Endothelial cell of umbilical vein (primary cell): Measurements from ENCODE around the gene CALCR. TPM values are rescaled to one million over a fixed set of nuclear protein-coding genes. Genes with fewer than 3 reads are reported as not detected.

Source experiments
- BruUV-seq: library from RNA; stranded (reverse); fragments of 400-500 nt; replicated peaks from 2 replicates; lab custom pipeline; 2021; lab: Mats Ljungman, UMichigan
- CTCF ChIA-PET: fragments of 300-600, 350-600 bp; sonication (Branson Sonifier 250); formaldehyde crosslinking; loops from one replicate; lab custom pipeline; 2021; ENCODE audit warnings: antibody characterized with exemption, inconsistent platforms; lab: Charles Lee
- POLR2A ChIA-PET: fragments of 300-600, 350-600 bp; sonication (Branson Sonifier 250); formaldehyde crosslinking; loops from one replicate; lab custom pipeline; 2021; ENCODE audit warnings: antibody characterized with exemption, inconsistent platforms; lab: Charles Lee
- DNase-seq: peaks from one replicate; pipeline ENCODE4 v3.0.0-alpha.2; 2011; ENCODE audit warnings: low read depth, low spot score
- FAIRE-seq: peaks from 2 replicates; lab custom pipeline; 2011; peaks lifted over from hg19 to GRCh38; lab: Jason Lieb, UNC
- H2AFZ ChIP-seq: 2 replicates; pipeline ENCODE4 v1.6.0; 2012; ENCODE audit warnings: low read depth, low read length, control low read depth, inconsistent platforms
- H3K27ac ChIP-seq: 2 replicates; pipeline ENCODE4 v1.5.1; 2011; ENCODE audit warnings: low read depth, mild to moderate bottlenecking, control low read depth, low read length, moderate library complexity; ENCODE audit not compliant: insufficient read depth
- H3K27me3 ChIP-seq, 2 experiments: 2 replicates each; pipeline versions ENCODE4 v1.6.0 to v1.6.1; 2011; ENCODE audit warnings: low read length in 2 of 2, mixed read lengths in 1 of 2; ENCODE audit not compliant: control insufficient read depth in 2 of 2, insufficient read depth in 2 of 2
- H3K36me3 ChIP-seq, 2 experiments: 2 replicates in 1 of 2; 3 replicates in 1 of 2; pipeline ENCODE4 v1.5.1; 2011; ENCODE audit warnings: low read length in 2 of 2, mild to moderate bottlenecking in 1 of 2, moderate library complexity in 1 of 2; ENCODE audit not compliant: control insufficient read depth in 2 of 2, insufficient read depth in 2 of 2; ENCODE audit errors: extremely low read depth in 1 of 2
- H3K4me1 ChIP-seq: 3 replicates; pipeline ENCODE4 v1.5.1; 2011; ENCODE audit warnings: mild to moderate bottlenecking, low read length; ENCODE audit not compliant: control insufficient read depth, insufficient read depth; ENCODE audit errors: extremely low read depth
- H3K4me2 ChIP-seq: 2 replicates; pipeline ENCODE4 v1.6.1; 2011; ENCODE audit warnings: low read length, control low read depth, mixed read lengths; ENCODE audit not compliant: insufficient read depth
- H3K4me3 ChIP-seq, 3 experiments: fragments of 200-600 bp in 1 of 3; sonication (generic), shearing (Covaris generic) in 1 of 3; replicated peaks in 1 of 3; 2 replicates each; pipeline ENCODE4 v1.5.1; 2011 to 2016; ENCODE audit warnings: control low read depth in 3 of 3, low read length in 3 of 3, mild to moderate bottlenecking in 2 of 3, inconsistent platforms in 1 of 3, low read depth in 1 of 3, moderate library complexity in 1 of 3; ENCODE audit not compliant: insufficient read depth in 1 of 3
- H3K79me2 ChIP-seq: 2 replicates; pipeline ENCODE4 v1.6.0; 2012; ENCODE audit warnings: low read length, inconsistent platforms; ENCODE audit not compliant: control insufficient read depth, insufficient read depth
- H3K9ac ChIP-seq: replicated peaks from 2 replicates; pipeline ENCODE3; 2011; ENCODE audit warnings: low read length, control low read depth; ENCODE audit not compliant: insufficient read depth; ENCODE audit errors: extremely low read depth
- H3K9me1 ChIP-seq: replicated peaks from 3 replicates; pipeline ENCODE4 v1.6.0; 2011; ENCODE audit warnings: mild to moderate bottlenecking, low read length; ENCODE audit not compliant: control insufficient read depth, insufficient read depth; ENCODE audit errors: extremely low read depth
- H3K9me3 ChIP-seq: replicated peaks from 2 replicates; pipeline ENCODE4 v1.5.1; 2012; ENCODE audit warnings: low read length, inconsistent platforms; ENCODE audit not compliant: control insufficient read depth, insufficient read depth
- H4K20me1 ChIP-seq: replicated peaks from 2 replicates; pipeline ENCODE3; 2011; ENCODE audit warnings: mild to moderate bottlenecking, low read length; ENCODE audit not compliant: control insufficient read depth, insufficient read depth; ENCODE audit errors: extremely low read depth
- EZH2 ChIP-seq: IDR thresholded peaks from 2 replicates; pipeline ENCODE4 v1.6.1; 2012; ENCODE audit warnings: borderline replicate concordance, low read depth, mild to moderate bottlenecking, moderate library complexity, low read length, inconsistent platforms; ENCODE audit not compliant: severe bottlenecking
- FOS ChIP-seq: IDR thresholded peaks from 2 replicates; pipeline ENCODE4 v1.6.1; 2011; ENCODE audit warnings: mild to moderate bottlenecking, low read length, moderate library complexity, borderline replicate concordance; ENCODE audit not compliant: insufficient read depth
- GATA2 ChIP-seq: IDR thresholded peaks from 2 replicates; pipeline ENCODE4 v1.7.0; 2011; ENCODE audit warnings: low read depth, mild to moderate bottlenecking, moderate library complexity, mixed read lengths, low read length; ENCODE audit not compliant: insufficient read length, insufficient read depth
- JUN ChIP-seq: IDR thresholded peaks from 2 replicates; pipeline ENCODE4 v1.6.1; 2011; ENCODE audit warnings: borderline replicate concordance, low read depth; ENCODE audit not compliant: insufficient read length, insufficient read depth
- MYC ChIP-seq: IDR thresholded peaks from one replicate; pipeline ENCODE4 v1.6.1; 2011; ENCODE audit warnings: mild to moderate bottlenecking, low read depth, low read length
- POLR2A ChIP-seq: IDR thresholded peaks from 2 replicates; pipeline ENCODE4 v1.6.1; 2012; ENCODE audit warnings: low read depth, mild to moderate bottlenecking, control low read depth, low read length
- POLR2AphosphoS5 ChIP-seq: IDR thresholded peaks from 2 replicates; pipeline ENCODE4 v1.6.1; 2012; ENCODE audit warnings: low read depth, mild to moderate bottlenecking, control low read depth, low read length, moderate library complexity; ENCODE audit not compliant: insufficient read depth
- dilution Hi-C: fragments of 300-500 bp; cut with MboI; formaldehyde crosslinking; loops from one replicate; pipeline ENCODE4 v1.15.0; 2019; ENCODE audit warnings: low sequenced_read_pairs; ENCODE audit not compliant: extremely low pct_ligation_motif_present
- intact Hi-C: fragments of 100-400 bp; cut with micrococcal nuclease; formaldehyde crosslinking; loops from one replicate; pipeline ENCODE4 v1.10.0; 2022
- polyA plus RNA-seq, 4 experiments: library from polyadenylated mRNA; depleted of rRNA in 3 of 4; stranded (reverse) in 3 of 4; unstranded in 1 of 4; fragments of >200 nt; gene quantifications; 2 replicates each; pipeline versions ENCODE4 v1.2.1 to v1.2.3, GENCODE V29; 2011 to 2012; ENCODE audit warnings: missing spikeins in 1 of 4
- total RNA-seq: library from RNA; stranded (reverse); gene quantifications from 2 replicates; pipeline ENCODE4 v1.2.3, GENCODE V29; 2021
- TF ChIP-seq, protein P1 (sequence below), 2 donors: IDR thresholded peaks; 1 replicate in 1 of 2; 2 replicates in 1 of 2; pipeline ENCODE4 v1.5.1; 2011; ENCODE audit warnings: low read length in 2 of 2, mild to moderate bottlenecking in 2 of 2, moderate library complexity in 2 of 2, control low read depth in 1 of 2, inconsistent platforms in 1 of 2, low read depth in 1 of 2; ENCODE audit not compliant: insufficient read depth in 1 of 2; ENCODE audit errors: extremely low read depth in 1 of 2
- TF ChIP-seq, protein P2 (sequence below): IDR thresholded peaks from 2 replicates; pipeline ENCODE4 v1.6.1; 2011; ENCODE audit not compliant: insufficient read depth, insufficient read length

The CALCR gene
- total and polyA plus RNA-seq, 2 donors (not counting 3 experiments of a cell fraction or from before 2014, with no cell fraction given) = not detected

- no peaks in the 10 kb centered on the region for H3K9me3 ChIP-seq
- H3K4me2 ChIP-seq = no peak overlapping the region
- dilution Hi-C loops = no loop called here
- H3K27me3 ChIP-seq = peaks cover 5 to 16% of the 10 kb centered on the region in 2 experiments
- H4K20me1 ChIP-seq = no peaks in the 10 kb centered on the region
- FAIRE-seq (no peak), DNase-seq (no peak)
- H3K27ac ChIP-seq = no peak overlapping the region
- TF ChIP-seq, protein P1, sequence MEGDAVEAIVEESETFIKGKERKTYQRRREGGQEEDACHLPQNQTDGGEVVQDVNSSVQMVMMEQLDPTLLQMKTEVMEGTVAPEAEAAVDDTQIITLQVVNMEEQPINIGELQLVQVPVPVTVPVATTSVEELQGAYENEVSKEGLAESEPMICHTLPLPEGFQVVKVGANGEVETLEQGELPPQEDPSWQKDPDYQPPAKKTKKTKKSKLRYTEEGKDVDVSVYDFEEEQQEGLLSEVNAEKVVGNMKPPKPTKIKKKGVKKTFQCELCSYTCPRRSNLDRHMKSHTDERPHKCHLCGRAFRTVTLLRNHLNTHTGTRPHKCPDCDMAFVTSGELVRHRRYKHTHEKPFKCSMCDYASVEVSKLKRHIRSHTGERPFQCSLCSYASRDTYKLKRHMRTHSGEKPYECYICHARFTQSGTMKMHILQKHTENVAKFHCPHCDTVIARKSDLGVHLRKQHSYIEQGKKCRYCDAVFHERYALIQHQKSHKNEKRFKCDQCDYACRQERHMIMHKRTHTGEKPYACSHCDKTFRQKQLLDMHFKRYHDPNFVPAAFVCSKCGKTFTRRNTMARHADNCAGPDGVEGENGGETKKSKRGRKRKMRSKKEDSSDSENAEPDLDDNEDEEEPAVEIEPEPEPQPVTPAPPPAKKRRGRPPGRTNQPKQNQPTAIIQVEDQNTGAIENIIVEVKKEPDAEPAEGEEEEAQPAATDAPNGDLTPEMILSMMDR (IDR thresholded peaks at IDR 0.05; ENCODE audit: extremely low read depth in 1 of 2, insufficient read depth in 1 of 2, low read depth in 1 of 2, low read length in 2 of 2) = no peak
- no peak for TF ChIP-seq FOS
- TF ChIP-seq POLR2AphosphoS5 = no peak
- TF ChIP-seq MYC = no peak
- ChIA-PET POLR2A (no interaction called here), CTCF (no interaction called here)
- H3K79me2 ChIP-seq = no peaks in the 10 kb centered on the region
- no peaks in the 10 kb centered on the region for H3K9me1 ChIP-seq
- no peak overlapping the region for H3K9ac ChIP-seq
- H3K4me1 ChIP-seq = no peaks in the 10 kb centered on the region
- intact Hi-C loops = no loop called here
- H3K36me3 ChIP-seq = no peaks in the 10 kb centered on the region
- no peak overlapping the region for H2AFZ ChIP-seq
- no peak overlapping the region for H3K4me3 ChIP-seq
- no TSS peak for BruUV-seq
Measured at GRCh38 chr7:93390660-93391059, 183.9 kb downstream of the CALCR start.

- DNase-seq (no peak), FAIRE-seq (no peak)
- intact Hi-C loops (no loop called here), dilution Hi-C loops (no loop called here)
- BruUV-seq = no TSS peak
- Histone ChIP-seq H3K4me3 (no peak overlapping the region), H3K9me3 (no peaks in the 10 kb centered on the region), H3K9ac (no peak overlapping the region), H3K4me1 (no peaks in the 10 kb centered on the region), H3K36me3 (no peaks in the 10 kb centered on the region), H3K4me2 (no peak overlapping the region), H4K20me1 (no peaks in the 10 kb centered on the region), H3K9me1 (no peaks in the 10 kb centered on the region), H2AFZ (no peak overlapping the region), H3K27ac (no peak overlapping the region), H3K27me3 (peaks cover 5 to 12% of the 10 kb centered on the region in 2 experiments), H3K79me2 (no peaks in the 10 kb centered on the region)
- ChIA-PET CTCF (interaction anchor here (1.7 kb wide), 1 partner anchor 8 kb away, joined by 7 read pairs; no protein-coding TSS in a partner anchor), POLR2A (no interaction called here)
- TF ChIP-seq, protein P1 (IDR thresholded peaks at IDR 0.05; ENCODE audit: extremely low read depth in 1 of 2, insufficient read depth in 1 of 2, low read depth in 1 of 2, low read length in 2 of 2) = no peak
- TF ChIP-seq GATA2 = no peak
- no peak for TF ChIP-seq POLR2AphosphoS5
- no peak for TF ChIP-seq POLR2A
- TF ChIP-seq FOS = no peak
- TF ChIP-seq MYC = no peak
- TF ChIP-seq JUN = no peak
- TF ChIP-seq, protein P2, sequence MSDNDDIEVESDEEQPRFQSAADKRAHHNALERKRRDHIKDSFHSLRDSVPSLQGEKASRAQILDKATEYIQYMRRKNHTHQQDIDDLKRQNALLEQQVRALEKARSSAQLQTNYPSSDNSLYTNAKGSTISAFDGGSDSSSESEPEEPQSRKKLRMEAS = no peak
- TF ChIP-seq EZH2 = no peak
Measured at GRCh38 chr7:93382362-93382761, 192.2 kb downstream of the CALCR start.
